OCI-LY3 (cell line): ENCODE results near the gene ZPR1.

Experiments
- CTCF ChIP-seq: fragments of 200-600, 300-600 bp; sonication (generic); IDR thresholded peaks from 2 replicates; pipeline ENCODE4 v1.5.1; 2014; ENCODE audit warnings: antibody characterized with exemption, low read length, low read depth
- EZH2phosphoT487 ChIP-seq: fragments of 200-600 bp; shearing (Covaris generic); IDR thresholded peaks from 2 replicates; pipeline ENCODE4 v1.6.1; 2018; ENCODE audit warnings: antibody characterized with exemption, mixed run types, low read depth

- TF ChIP-seq CTCF (no peak), EZH2phosphoT487 (no peak)
These were observed 58.2 kb downstream of the ZPR1 start for GRCh38 chr11:116729501-116730240.
